CD4-positive, alpha-beta T cell (primary cell): Measurements from ENCODE around the gene LIMK2. TPM values are rescaled to one million over a fixed set of nuclear protein-coding genes. Genes with fewer than 3 reads are reported as not detected.
A peak's percentile ranks its signal among the peaks of the same experiment; 100 is the strongest.

Experiments
- ATAC-seq: fragments of 200-7000 bp; cut with Tn5 transposase; one replicate; pipeline ENCODE4 v1.10.0; 2022; ENCODE audit warnings: mild to moderate bottlenecking; ENCODE audit not compliant: poor library complexity
- CTCF ChIA-PET: fragments of 350-600 bp; sonication (Branson Sonifier 250); formaldehyde crosslinking; loops from one replicate; lab custom pipeline; 2021; ENCODE audit warnings: antibody characterized with exemption, inconsistent platforms; lab: Charles Lee
- POLR2A ChIA-PET: fragments of 350-600 bp; sonication (Branson Sonifier 250); formaldehyde crosslinking; loops from one replicate; lab custom pipeline; 2021; ENCODE audit warnings: antibody characterized with exemption, inconsistent platforms; lab: Charles Lee
- DNase-seq, 14 experiments: peaks; one replicate each; pipeline ENCODE4 v3.0.0-alpha.2; 2013 to 2020; ENCODE audit warnings: mixed read lengths in 2 of 14
- H3K27ac ChIP-seq, 2 donors: one replicate each; pipeline versions ENCODE4 v1.5.1 to v1.7.0; 2013; ENCODE audit warnings: low read length in 2 of 2, low read depth in 1 of 2, mild to moderate bottlenecking in 1 of 2
- H3K27me3 ChIP-seq, 2 experiments: 1 replicate in 1 of 2; 2 replicates in 1 of 2; pipeline versions ENCODE4 v1.6.1 to v1.7.0; 2013; ENCODE audit warnings: low read length in 2 of 2, control low read depth in 1 of 2, mild to moderate bottlenecking in 1 of 2, moderate library complexity in 1 of 2; ENCODE audit not compliant: insufficient read depth in 2 of 2, control insufficient read depth in 1 of 2
- H3K36me3 ChIP-seq: one replicate; pipeline ENCODE4 v1.6.1; 2013; ENCODE audit warnings: low read length, control low read depth; ENCODE audit not compliant: insufficient read depth
- H3K4me1 ChIP-seq: one replicate; pipeline ENCODE4 v1.6.1; 2013; ENCODE audit warnings: low read length, control low read depth; ENCODE audit not compliant: insufficient read depth
- H3K4me3 ChIP-seq: one replicate; pipeline ENCODE4 v1.5.1; 2013; ENCODE audit warnings: mild to moderate bottlenecking, low read length, moderate library complexity
- H3K9me3 ChIP-seq, 2 experiments: 1 replicate in 1 of 2; 2 replicates in 1 of 2; pipeline versions ENCODE4 v1.6.1 to v1.7.0; 2013; ENCODE audit warnings: low read length in 2 of 2, mild to moderate bottlenecking in 2 of 2, control low read depth in 1 of 2, moderate library complexity in 1 of 2; ENCODE audit not compliant: control insufficient read depth in 1 of 2, insufficient read depth in 1 of 2
- H3K27ac Mint-ChIP-seq: one replicate; pipeline ENCODE4 v1.8.0; 2020; ENCODE audit warnings: mixed read lengths
- H3K27me3 Mint-ChIP-seq: one replicate; pipeline ENCODE4 v1.8.0; 2021; ENCODE audit warnings: mixed read lengths
- H3K36me3 Mint-ChIP-seq: one replicate; pipeline ENCODE4 v1.8.0; 2021; ENCODE audit warnings: low read depth, mixed read lengths
- H3K4me1 Mint-ChIP-seq: one replicate; pipeline ENCODE4 v1.8.0; 2021; ENCODE audit warnings: low read depth, mixed read lengths
- H3K4me3 Mint-ChIP-seq: one replicate; pipeline ENCODE4 v1.8.0; 2020; ENCODE audit warnings: mild to moderate bottlenecking, mixed read lengths
- H3K9me3 Mint-ChIP-seq: one replicate; pipeline ENCODE4 v1.8.0; 2020; ENCODE audit warnings: mixed read lengths
- CTCF ChIP-seq: fragments of 200-600 bp; IDR thresholded peaks from one replicate; pipeline ENCODE4 v1.8.0; 2022; ENCODE audit warnings: antibody characterized with exemption, mild to moderate bottlenecking
- intact Hi-C, 2 experiments: fragments of 100-400 bp; cut with DNase I in 1 of 2; cut with micrococcal nuclease in 1 of 2; formaldehyde crosslinking; loops; one replicate each; pipeline versions ENCODE4 v1.15.1 to v1.9.0; 2023 to 2025; cut with DNase I, micrococcal nuclease
- total RNA-seq, 174 experiments: library from RNA in 2 of 174; stranded (reverse) in 2 of 174; gene quantifications; one replicate each; pipeline ENCODE4 v1.2.3 and lab custom pipeline; 2021 to 2026

Gene LIMK2
- total RNA-seq, 2 experiments from 2014 or later, result 13.1 to 14.6 TPM

GRCh38 chr22:31292236-31292989 is 80.3 kb downstream of the LIMK2 start, which contains the start of gene PIK3IP1:
PIK3IP1 (minus strand) TSS chr22:31292488; CDS start chr22:31292344, 144 bp downstream.
- Mint-ChIP-seq H3K27me3 (no peaks in the 10 kb centered on the region), H3K4me3 (peak within 1 kb of the TSS; percentile 94), H3K27ac (peak within 1 kb of the TSS; percentile 98), H3K9me3 (no peaks in the 10 kb centered on the region), H3K36me3 (peaks cover 64% of the 10 kb centered on the region), H3K4me1 (peaks cover 84% of the 10 kb centered on the region)
- intact Hi-C loops, result loop anchor here (1.0 to 2.0 kb wide), 4 partner anchors 13 to 80 kb away; partner anchors contain the start of gene LIMK2 (in 1 of the 2)
- Histone ChIP-seq H3K27me3 (no peaks in the 10 kb centered on the region), H3K36me3 (peaks cover 31% of the 10 kb centered on the region), H3K4me1 (peaks cover 56% of the 10 kb centered on the region), H3K4me3 (peak within 1 kb of the TSS; percentile 90), H3K9me3 (no peaks in the 10 kb centered on the region), H3K27ac (peak within 1 kb of the TSS; percentile 98 to 100)
- ChIA-PET POLR2A (interaction anchor here (0.7 to 14.2 kb wide), 34 partner anchors 8 to 868 kb away, joined by 3 to 1064 read pairs (median 6); partner anchors contain the start of genes DRG1, LIMK2, MORC2 and PATZ1), CTCF (interaction anchor here (0.7 to 7.2 kb wide), 11 partner anchors 10 to 658 kb away, joined by 3 to 73 read pairs (median 5); partner anchors contain the start of gene LIMK2)
- peak; percentile 48 for TF ChIP-seq CTCF
- peak; percentile 54 for ATAC-seq
- DNase-seq, result peak; percentile 84 to 94 (median 89)

GRCh38 chr22:31295360-31295759 is 83.3 kb downstream of the LIMK2 start:
- CTCF ChIA-PET, result interaction anchor here (1.2 to 7.2 kb wide), 2 partner anchors 12 to 17 kb away, joined by 3 to 73 read pairs; no protein-coding TSS in a partner anchor
- peak overlapping the region; percentile 73 for H3K4me3 Mint-ChIP-seq

More at GRCh38 chr22:31295360-31295759, 83.3 kb downstream of the LIMK2 start:
- Mint-ChIP-seq H3K4me1 (peaks cover 67% of the 10 kb centered on the region), H3K27ac (peak overlapping the region; percentile 73), H3K9me3 (no peaks in the 10 kb centered on the region), H3K36me3 (peaks cover 39% of the 10 kb centered on the region), H3K27me3 (no peaks in the 10 kb centered on the region)
- peaks cover 41% of the 10 kb centered on the region for H3K4me1 ChIP-seq
- peak overlapping the region; percentile 22 for H3K4me3 ChIP-seq
- no peak for TF ChIP-seq CTCF
- no peak overlapping the region for H3K27ac ChIP-seq
- intact Hi-C loops, result no loop called here
- POLR2A ChIA-PET, result interaction anchor here (0.7 to 14.2 kb wide), 4 partner anchors 18 to 50 kb away, joined by 3 to 1064 read pairs (median 99); partner anchors contain the start of gene PATZ1
- no peaks in the 10 kb centered on the region for H3K9me3 ChIP-seq
- peaks cover 2% of the 10 kb centered on the region for H3K36me3 ChIP-seq
- no peaks in the 10 kb centered on the region for H3K27me3 ChIP-seq
- ATAC-seq (no peak), DNase-seq (no peak)
